ENCODE data around the gene RHBDD1. TPM values are rescaled to one million over a fixed set of nuclear protein-coding genes. Genes with fewer than 3 reads are reported as not detected.

The RHBDD1 gene
- total RNA-seq, 2 experiments from 2014 or later = 37.6 to 40.8 TPM

GRCh38 chr2:226874749-226875148 is 38.9 kb downstream of the RHBDD1 start:
- POLR2A ChIA-PET = no interaction called here
- CTCF ChIA-PET = no interaction called here

GRCh38 chr2:226875438-226876225 is 39.8 kb downstream of the RHBDD1 start:
- POLR2A ChIA-PET = no interaction called here
- CTCF ChIA-PET = no interaction called here

- POLR2A ChIA-PET = no interaction called here
- CTCF ChIA-PET = interaction anchor here (0.7 kb wide), 1 partner anchor 100 kb away, joined by 4 read pairs; no protein-coding TSS in a partner anchor
These were observed 41.6 kb downstream of the RHBDD1 start for GRCh38 chr2:226877491-226877890.

GRCh38 chr2:226881287-226881686 is 45.4 kb downstream of the RHBDD1 start:
- POLR2A ChIA-PET = no interaction called here
- CTCF ChIA-PET = no interaction called here

GRCh38 chr2:226882606-226883005 is 46.8 kb downstream of the RHBDD1 start:
- CTCF ChIA-PET = no interaction called here

GRCh38 chr2:226883296-226883795 is 47.5 kb downstream of the RHBDD1 start:
- POLR2A ChIA-PET = no interaction called here
- CTCF ChIA-PET = no interaction called here

More at GRCh38 chr2:226882606-226883005, 46.8 kb downstream of the RHBDD1 start:
- POLR2A ChIA-PET = no interaction called here

- ChIA-PET CTCF (no interaction called here), POLR2A (no interaction called here)
These were observed 48.3 kb downstream of the RHBDD1 start for GRCh38 chr2:226884166-226884565.

- ChIA-PET CTCF (no interaction called here), POLR2A (no interaction called here)
These were observed 50.0 kb downstream of the RHBDD1 start for GRCh38 chr2:226885769-226886435.

GRCh38 chr2:226887940-226888339 is 52.1 kb downstream of the RHBDD1 start:
- CTCF ChIA-PET = no interaction called here
- POLR2A ChIA-PET = no interaction called here

- CTCF ChIA-PET = no interaction called here
These were observed 52.6 kb downstream of the RHBDD1 start for GRCh38 chr2:226888378-226888965.

GRCh38 chr2:226888971-226889370 is 53.1 kb downstream of the RHBDD1 start:
- ChIA-PET POLR2A (no interaction called here), CTCF (no interaction called here)

More at GRCh38 chr2:226888378-226888965, 52.6 kb downstream of the RHBDD1 start:
- POLR2A ChIA-PET = no interaction called here

GRCh38 chr2:226890286-226890685 is 54.4 kb downstream of the RHBDD1 start:
- ChIA-PET POLR2A (no interaction called here), CTCF (no interaction called here)

GRCh38 chr2:226891780-226892590 is 56.1 kb downstream of the RHBDD1 start:
- POLR2A ChIA-PET = no interaction called here

GRCh38 chr2:226892729-226893128 is 56.9 kb downstream of the RHBDD1 start:
- POLR2A ChIA-PET = no interaction called here
- CTCF ChIA-PET = no interaction called here

More at GRCh38 chr2:226891780-226892590, 56.1 kb downstream of the RHBDD1 start:
- CTCF ChIA-PET = no interaction called here

- ChIA-PET CTCF (no interaction called here), POLR2A (no interaction called here)
These were observed 57.4 kb downstream of the RHBDD1 start for GRCh38 chr2:226893216-226893615.

- ChIA-PET CTCF (no interaction called here), POLR2A (no interaction called here)
These were observed 58.9 kb downstream of the RHBDD1 start for GRCh38 chr2:226894752-226895151.

GRCh38 chr2:226895579-226895978 is 59.7 kb downstream of the RHBDD1 start:
- POLR2A ChIA-PET = no interaction called here
- CTCF ChIA-PET = no interaction called here

GRCh38 chr2:226898121-226898520 is 62.3 kb downstream of the RHBDD1 start:
- ChIA-PET CTCF (no interaction called here), POLR2A (no interaction called here)

GRCh38 chr2:226898897-226899296 is 63.0 kb downstream of the RHBDD1 start:
- POLR2A ChIA-PET = no interaction called here
- CTCF ChIA-PET = no interaction called here

Data from activated CD8-positive, alpha-beta memory T cell treated with anti-CD3 and anti-CD28 coated beads for 36 hours (primary cell).